Osteoblast (primary cell): ENCODE data around the gene PHLDA2. TPM values are rescaled to one million over a fixed set of nuclear protein-coding genes. Genes with fewer than 3 reads are reported as not detected.

Source experiments
- DNase-seq: peaks from one replicate; pipeline ENCODE4 v3.0.0; 2011; ENCODE audit warnings: low spot score, mixed read lengths; ENCODE audit not compliant: insufficient read length; ENCODE audit errors: missing footprints
- H2AFZ ChIP-seq: 2 replicates; pipeline ENCODE4 v1.6.0; 2011; ENCODE audit warnings: mild to moderate bottlenecking, low read length
- H3K27ac ChIP-seq: 2 replicates; pipeline ENCODE4 v1.5.1; 2011; ENCODE audit warnings: mild to moderate bottlenecking, low read depth, low read length, moderate library complexity
- H3K27me3 ChIP-seq: 2 replicates; pipeline ENCODE4 v1.6.0; 2012; ENCODE audit warnings: mild to moderate bottlenecking, control low read depth, inconsistent platforms, low read length, moderate library complexity; ENCODE audit not compliant: insufficient read depth
- H3K36me3 ChIP-seq: 2 replicates; pipeline ENCODE4 v1.5.1; 2011; ENCODE audit warnings: mild to moderate bottlenecking, low read length, control low read depth, moderate library complexity; ENCODE audit not compliant: insufficient read depth
- H3K4me1 ChIP-seq: 2 replicates; pipeline ENCODE4 v1.5.1; 2011; ENCODE audit warnings: mild to moderate bottlenecking, low read length, control low read depth, moderate library complexity; ENCODE audit not compliant: insufficient read depth
- H3K4me2 ChIP-seq: 2 replicates; pipeline ENCODE4 v1.6.0; 2011; ENCODE audit warnings: mild to moderate bottlenecking, low read length; ENCODE audit not compliant: insufficient read depth
- H3K4me3 ChIP-seq: fragments of 200-600 bp; sonication (generic); 3 replicates; pipeline ENCODE4 v1.5.1; 2012; ENCODE audit warnings: mild to moderate bottlenecking, low read length, inconsistent platforms; ENCODE audit not compliant: insufficient read depth
- H3K79me2 ChIP-seq: 2 replicates; pipeline ENCODE4 v1.6.0; 2012; ENCODE audit warnings: mild to moderate bottlenecking, low read length, control low read depth, inconsistent platforms; ENCODE audit not compliant: insufficient read depth
- H3K9me3 ChIP-seq: 2 replicates; pipeline ENCODE4 v1.5.1; 2011; ENCODE audit warnings: low read depth, low read length, control low read depth
- H4K20me1 ChIP-seq: 2 replicates; pipeline ENCODE4 v1.6.0; 2012; ENCODE audit warnings: mild to moderate bottlenecking, low read length, control low read depth; ENCODE audit not compliant: insufficient read depth
- total RNA-seq: library from RNA; depleted of rRNA; stranded (reverse); fragments of >200 nt; gene quantifications from 2 replicates; pipeline ENCODE4 v1.2.3, GENCODE V29; 2012
- TF ChIP-seq, protein P1 (sequence below): IDR thresholded peaks from 2 replicates; pipeline ENCODE4 v1.5.1; 2011; ENCODE audit warnings: mild to moderate bottlenecking, low read depth, low read length, moderate library complexity; ENCODE audit errors: extremely low read depth

Gene PHLDA2
- total RNA-seq, 1 donor, result 2.5 TPM

- DNase-seq, result no peak
Observed at GRCh38 chr11:2919837-2920236, 9.4 kb downstream of the PHLDA2 start.

DNA sequence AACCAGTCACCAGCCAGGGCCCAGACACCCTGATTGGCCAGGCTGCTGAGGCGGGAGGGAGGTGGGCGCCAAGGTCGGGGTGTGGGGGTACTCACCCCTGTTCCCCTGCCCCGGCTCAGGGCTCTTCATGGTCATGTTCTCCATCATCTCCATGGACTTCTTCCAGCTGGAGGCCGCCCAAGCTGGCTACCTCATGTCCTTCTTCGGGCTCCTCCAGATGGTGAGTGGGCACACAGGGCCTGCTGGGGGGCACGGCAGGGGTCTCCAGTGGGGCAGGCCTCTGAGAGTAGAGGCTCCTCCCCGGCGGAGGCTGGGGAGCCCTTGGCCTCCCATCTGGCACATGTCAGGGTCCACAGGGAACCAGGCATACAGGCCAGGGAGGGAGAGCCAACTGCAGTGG, 10.0 kb downstream of the PHLDA2 start:
- H4K20me1 ChIP-seq, result no peaks in the 10 kb centered on the region
- no peaks in the 10 kb centered on the region for H3K36me3 ChIP-seq
- H3K27ac ChIP-seq, result no peak overlapping the region
- DNase-seq, result no peak
- H3K79me2 ChIP-seq, result no peaks in the 10 kb centered on the region
- H3K4me2 ChIP-seq, result no peak overlapping the region
- H3K27me3 ChIP-seq, result no peaks in the 10 kb centered on the region
- H3K9me3 ChIP-seq, result no peaks in the 10 kb centered on the region
- no peak overlapping the region for H3K4me3 ChIP-seq
- TF ChIP-seq, protein P1, sequence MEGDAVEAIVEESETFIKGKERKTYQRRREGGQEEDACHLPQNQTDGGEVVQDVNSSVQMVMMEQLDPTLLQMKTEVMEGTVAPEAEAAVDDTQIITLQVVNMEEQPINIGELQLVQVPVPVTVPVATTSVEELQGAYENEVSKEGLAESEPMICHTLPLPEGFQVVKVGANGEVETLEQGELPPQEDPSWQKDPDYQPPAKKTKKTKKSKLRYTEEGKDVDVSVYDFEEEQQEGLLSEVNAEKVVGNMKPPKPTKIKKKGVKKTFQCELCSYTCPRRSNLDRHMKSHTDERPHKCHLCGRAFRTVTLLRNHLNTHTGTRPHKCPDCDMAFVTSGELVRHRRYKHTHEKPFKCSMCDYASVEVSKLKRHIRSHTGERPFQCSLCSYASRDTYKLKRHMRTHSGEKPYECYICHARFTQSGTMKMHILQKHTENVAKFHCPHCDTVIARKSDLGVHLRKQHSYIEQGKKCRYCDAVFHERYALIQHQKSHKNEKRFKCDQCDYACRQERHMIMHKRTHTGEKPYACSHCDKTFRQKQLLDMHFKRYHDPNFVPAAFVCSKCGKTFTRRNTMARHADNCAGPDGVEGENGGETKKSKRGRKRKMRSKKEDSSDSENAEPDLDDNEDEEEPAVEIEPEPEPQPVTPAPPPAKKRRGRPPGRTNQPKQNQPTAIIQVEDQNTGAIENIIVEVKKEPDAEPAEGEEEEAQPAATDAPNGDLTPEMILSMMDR, result no peak
- no peaks in the 10 kb centered on the region for H3K4me1 ChIP-seq
- H2AFZ ChIP-seq, result no peak overlapping the region

More at GRCh38 chr11:2919837-2920236, 9.4 kb downstream of the PHLDA2 start:
- Histone ChIP-seq H3K4me2 (no peak overlapping the region), H3K79me2 (no peaks in the 10 kb centered on the region), H3K9me3 (no peaks in the 10 kb centered on the region), H3K4me3 (no peak overlapping the region), H3K4me1 (no peaks in the 10 kb centered on the region), H3K27ac (no peak overlapping the region), H3K36me3 (no peaks in the 10 kb centered on the region), H3K27me3 (no peaks in the 10 kb centered on the region), H2AFZ (no peak overlapping the region), H4K20me1 (no peaks in the 10 kb centered on the region)
- TF ChIP-seq, protein P1, result no peak

DNA sequence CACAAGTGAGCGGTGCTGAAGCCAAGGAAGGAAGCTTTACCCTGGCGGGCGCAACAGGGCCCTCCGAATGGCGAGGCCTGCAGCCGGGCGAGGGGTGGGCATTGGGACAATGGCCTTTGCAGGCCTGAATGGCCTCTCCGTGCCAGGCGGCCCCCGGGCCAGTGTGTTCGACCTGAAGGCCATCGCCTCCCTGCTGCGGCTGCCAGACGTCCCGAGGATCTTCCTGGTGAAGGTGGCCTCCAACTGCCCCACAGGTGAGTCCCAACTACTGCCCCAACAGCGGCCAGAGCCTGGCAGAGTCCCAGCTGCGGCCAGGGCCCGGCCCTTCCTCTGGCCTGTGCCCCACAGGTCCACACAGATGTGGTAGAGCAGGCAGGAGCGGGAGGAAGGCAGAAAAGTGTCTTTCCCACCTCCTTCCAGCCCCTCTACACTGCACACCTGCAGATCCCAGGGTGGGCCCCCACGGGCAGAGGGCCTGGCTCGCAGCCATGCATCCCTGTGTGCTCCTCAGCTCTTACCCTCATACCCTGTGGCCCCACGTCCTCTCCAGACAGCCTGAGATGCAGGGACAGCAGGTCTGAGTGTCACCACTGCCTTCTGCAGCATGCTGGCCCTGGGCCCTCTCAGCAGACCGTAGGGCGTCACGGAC, 11.3 kb downstream of the PHLDA2 start:
- Histone ChIP-seq H3K4me3 (no peak overlapping the region), H2AFZ (no peak overlapping the region), H3K4me1 (peaks cover 7% of the 10 kb centered on the region), H3K79me2 (no peaks in the 10 kb centered on the region), H3K27me3 (no peaks in the 10 kb centered on the region), H3K27ac (no peak overlapping the region), H3K9me3 (no peaks in the 10 kb centered on the region), H3K36me3 (no peaks in the 10 kb centered on the region), H4K20me1 (peaks cover 5% of the 10 kb centered on the region), H3K4me2 (no peak overlapping the region)
- no peak for DNase-seq
- TF ChIP-seq, protein P1, result no peak

DNA sequence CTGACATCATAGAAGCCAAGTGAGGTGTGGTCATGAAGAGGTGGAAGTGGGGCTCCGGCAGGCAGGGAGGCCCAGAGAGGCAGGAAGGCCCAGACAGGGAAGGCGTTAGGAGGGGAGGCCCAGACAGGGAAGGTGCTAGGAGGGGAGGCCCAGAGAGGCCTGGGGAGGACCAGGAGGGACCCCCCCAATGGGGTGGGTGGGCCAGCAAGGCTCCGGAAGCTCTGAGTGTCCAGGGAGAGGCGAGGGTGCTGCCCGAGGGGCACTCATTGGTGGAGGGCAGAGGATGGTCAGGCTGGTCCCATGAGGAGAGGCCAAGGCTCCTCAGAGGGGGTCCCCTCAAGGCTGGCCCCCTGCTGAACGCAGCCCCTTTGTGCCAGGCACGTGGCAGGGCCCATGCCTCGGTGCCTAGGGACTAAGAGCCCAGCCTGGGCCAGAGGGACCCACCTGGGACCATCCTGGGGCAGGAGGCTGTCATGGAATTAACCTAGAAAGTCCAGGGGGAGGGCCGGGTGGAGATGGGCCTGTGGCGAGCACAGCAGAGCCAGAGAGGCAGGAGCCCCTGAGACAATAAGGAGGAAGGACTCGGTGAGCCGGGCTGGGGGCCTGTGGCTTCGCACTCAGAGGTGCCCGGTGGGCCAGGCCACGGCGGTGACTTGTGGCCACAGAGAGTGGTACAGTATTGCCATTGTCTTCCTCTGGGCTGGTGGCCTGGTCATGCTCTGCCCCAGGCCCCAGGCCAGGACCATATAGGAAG, 12.2 kb downstream of the PHLDA2 start:
- no peak for DNase-seq
- no peak overlapping the region for H3K27ac ChIP-seq
- no peaks in the 10 kb centered on the region for H3K79me2 ChIP-seq
- H3K36me3 ChIP-seq, result no peaks in the 10 kb centered on the region
- no peak overlapping the region for H2AFZ ChIP-seq
- peaks cover 5% of the 10 kb centered on the region for H4K20me1 ChIP-seq
- TF ChIP-seq, protein P1, result no peak
- H3K9me3 ChIP-seq, result no peaks in the 10 kb centered on the region
- H3K27me3 ChIP-seq, result no peaks in the 10 kb centered on the region
- peaks cover 16% of the 10 kb centered on the region for H3K4me1 ChIP-seq
- H3K4me2 ChIP-seq, result no peak overlapping the region
- no peak overlapping the region for H3K4me3 ChIP-seq
